Lower lobe of right lung (tissue), 2 donors: ENCODE results near the gene NLRP6. TPM values are rescaled to one million over a fixed set of nuclear protein-coding genes. Genes with fewer than 3 reads are reported as not detected.

Experiments used
- ATAC-seq, 2 donors: fragments of 200-7000 bp; cut with Tn5 transposase; one replicate each; pipeline ENCODE4 v1.9.1; 2020 to 2022; ENCODE audit warnings: mild to moderate bottlenecking in 2 of 2, moderate library complexity in 2 of 2
- DNase-seq: peaks from one replicate; pipeline ENCODE4 v3.0.0-alpha.2; 2020
- H3K27ac ChIP-seq: fragments of 200-600 bp; one replicate; pipeline ENCODE4 v1.8.0; 2022
- H3K27me3 ChIP-seq: fragments of 200-600 bp; one replicate; pipeline ENCODE4 v1.8.0; 2022; ENCODE audit warnings: low read depth
- H3K36me3 ChIP-seq: fragments of 200-600 bp; one replicate; pipeline ENCODE4 v1.8.0; 2022; ENCODE audit warnings: mild to moderate bottlenecking
- H3K4me1 ChIP-seq: fragments of 200-600 bp; one replicate; pipeline ENCODE4 v1.8.0; 2022
- H3K4me3 ChIP-seq: fragments of 200-600 bp; one replicate; pipeline ENCODE4 v1.8.0; 2022; ENCODE audit warnings: mild to moderate bottlenecking
- H3K9me3 ChIP-seq: fragments of 200-600 bp; one replicate; pipeline ENCODE4 v1.8.0; 2022
- CTCF ChIP-seq: fragments of 200-600 bp; IDR thresholded peaks from one replicate; pipeline ENCODE4 v1.8.0; 2022; ENCODE audit warnings: antibody characterized with exemption, mild to moderate bottlenecking
- intact Hi-C: fragments of 100-400 bp; cut with DNase I; formaldehyde crosslinking; loops from one replicate; pipeline ENCODE4 v1.11.0; 2022
- total RNA-seq: library from RNA; stranded (reverse); fragmentation: NEBNext Ultra II Directional; extraction: Animal tissue kit (Norgen Biotek cat#: 25700); gene quantifications from one replicate; pipeline ENCODE4 v1.2.1, GENCODE V29; 2021
- donor health status: DM: no; HTN: yes; CAD: no; lungs with severe emphysema.

The NLRP6 gene
- total RNA-seq, 1 donor from 2014 or later, result 1.3 TPM

GRCh38 chr11:252666-253065 is 25.5 kb upstream of the NLRP6 start:
- peaks cover 58% of the 10 kb centered on the region for H3K36me3 ChIP-seq
- H3K27me3 ChIP-seq, result no peaks in the 10 kb centered on the region
- no peaks in the 10 kb centered on the region for H3K4me1 ChIP-seq
- DNase-seq, result no peak
- no peaks in the 10 kb centered on the region for H3K9me3 ChIP-seq
- H3K4me3 ChIP-seq, result no peak overlapping the region
- no peak overlapping the region for H3K27ac ChIP-seq
- no peak for ATAC-seq
- no peak for TF ChIP-seq CTCF
- intact Hi-C loops, result no loop called here

GRCh38 chr11:253160-253885 is 24.9 kb upstream of the NLRP6 start:
- DNase-seq, result no peak
- ATAC-seq, result no peak
- TF ChIP-seq CTCF, result no peak
- Histone ChIP-seq H3K4me3 (no peak overlapping the region), H3K4me1 (no peaks in the 10 kb centered on the region), H3K27ac (no peak overlapping the region), H3K9me3 (no peaks in the 10 kb centered on the region), H3K36me3 (peaks cover 52% of the 10 kb centered on the region), H3K27me3 (no peaks in the 10 kb centered on the region)
- intact Hi-C loops, result no loop called here

- Histone ChIP-seq H3K27ac (no peak overlapping the region), H3K27me3 (no peaks in the 10 kb centered on the region), H3K4me1 (no peaks in the 10 kb centered on the region), H3K9me3 (no peaks in the 10 kb centered on the region), H3K4me3 (no peak overlapping the region), H3K36me3 (peaks cover 46% of the 10 kb centered on the region)
- DNase-seq (no peak), ATAC-seq (no peak)
- intact Hi-C loops, result no loop called here
- no peak for TF ChIP-seq CTCF
Observed at GRCh38 chr11:253886-254270, 24.3 kb upstream of the NLRP6 start.

- no peaks in the 10 kb centered on the region for H3K9me3 ChIP-seq
- H3K27ac ChIP-seq, result no peak overlapping the region
- no peaks in the 10 kb centered on the region for H3K27me3 ChIP-seq
- no peaks in the 10 kb centered on the region for H3K4me1 ChIP-seq
- peaks cover 36% of the 10 kb centered on the region for H3K36me3 ChIP-seq
- DNase-seq, result no peak
- intact Hi-C loops, result no loop called here
- no peak for ATAC-seq
- no peak overlapping the region for H3K4me3 ChIP-seq
- TF ChIP-seq CTCF, result no peak
Observed at GRCh38 chr11:255176-255575, 23.0 kb upstream of the NLRP6 start.

GRCh38 chr11:255816-256215 is 22.4 kb upstream of the NLRP6 start:
- Histone ChIP-seq H3K27me3 (no peaks in the 10 kb centered on the region), H3K27ac (no peak overlapping the region), H3K9me3 (no peaks in the 10 kb centered on the region), H3K36me3 (peaks cover 29% of the 10 kb centered on the region), H3K4me1 (no peaks in the 10 kb centered on the region), H3K4me3 (no peak overlapping the region)
- DNase-seq, result no peak
- ATAC-seq, result no peak
- intact Hi-C loops, result no loop called here
- TF ChIP-seq CTCF, result no peak
